Fibroblast of lung (primary cell): ENCODE results near the gene PAK4. TPM values are rescaled to one million over a fixed set of nuclear protein-coding genes. Genes with fewer than 3 reads are reported as not detected.

ENCODE experiments used
- DNase-seq, 2 donors: peaks; one replicate each; pipeline versions ENCODE4 v3.0.0 to v3.0.0-alpha.2; 2010; ENCODE audit warnings: low read depth in 2 of 2
- H2AFZ ChIP-seq: 2 replicates; pipeline ENCODE4 v1.5.1; 2012; ENCODE audit warnings: low read length, control low read depth, inconsistent platforms
- H3K27ac ChIP-seq: 2 replicates; pipeline ENCODE4 v1.5.1; 2011; ENCODE audit warnings: low read length, control low read depth; ENCODE audit not compliant: insufficient read depth
- H3K27me3 ChIP-seq: 2 replicates; pipeline ENCODE4 v1.5.1; 2011; ENCODE audit warnings: mild to moderate bottlenecking, low read length; ENCODE audit not compliant: control insufficient read depth, insufficient read depth
- H3K36me3 ChIP-seq: 2 replicates; pipeline ENCODE4 v1.5.1; 2011; ENCODE audit warnings: low read length; ENCODE audit not compliant: control insufficient read depth, insufficient read depth
- H3K4me1 ChIP-seq: 2 replicates; pipeline ENCODE4 v1.5.1; 2011; ENCODE audit warnings: low read length; ENCODE audit not compliant: control insufficient read depth, insufficient read depth; ENCODE audit errors: extremely low read depth
- H3K4me2 ChIP-seq: 2 replicates; pipeline ENCODE4 v1.5.1; 2011; ENCODE audit warnings: low read length, control low read depth; ENCODE audit not compliant: insufficient read depth; ENCODE audit errors: extremely low read depth
- H3K4me3 ChIP-seq, 4 experiments: fragments of 200-600 bp in 1 of 4; sonication (generic) in 1 of 4; replicated peaks in 1 of 4; 2 replicates each; pipeline ENCODE4 v1.5.1; 2011 to 2016; ENCODE audit warnings: low read length in 4 of 4, low read depth in 3 of 4, mild to moderate bottlenecking in 3 of 4, control low read depth in 2 of 4, inconsistent platforms in 1 of 4, mixed read lengths in 1 of 4; ENCODE audit not compliant: insufficient read depth in 1 of 4; ENCODE audit errors: control extremely low read depth in 1 of 4
- H3K79me2 ChIP-seq: 2 replicates; pipeline ENCODE4 v1.5.1; 2012; ENCODE audit warnings: mild to moderate bottlenecking, low read length, inconsistent platforms; ENCODE audit not compliant: control insufficient read depth, insufficient read depth
- H3K9ac ChIP-seq: 2 replicates; pipeline ENCODE4 v1.5.1; 2011; ENCODE audit warnings: mild to moderate bottlenecking, low read length, control low read depth; ENCODE audit not compliant: insufficient read depth
- H3K9me3 ChIP-seq: 2 replicates; pipeline ENCODE4 v1.5.1; 2012; ENCODE audit warnings: low read depth, low read length; ENCODE audit not compliant: control insufficient read depth, insufficient read depth
- H4K20me1 ChIP-seq: 2 replicates; pipeline ENCODE4 v1.5.1; 2011; ENCODE audit warnings: low read length; ENCODE audit not compliant: control insufficient read depth, insufficient read depth; ENCODE audit errors: extremely low read depth
- CTCF ChIP-seq, 2 donors: IDR thresholded peaks in 1 of 2; conservative IDR thresholded peaks in 1 of 2; 1 replicate in 1 of 2; 2 replicates in 1 of 2; pipeline ENCODE4 v1.5.1; 2011 to 2012; ENCODE audit warnings: low read length in 2 of 2, control low read depth in 1 of 2, inconsistent platforms in 1 of 2, low read depth in 1 of 2, mild to moderate bottlenecking in 1 of 2
- EZH2 ChIP-seq: IDR thresholded peaks from 2 replicates; pipeline ENCODE4 v1.5.1; 2012; ENCODE audit warnings: low read length, control low read depth, mild to moderate bottlenecking; ENCODE audit errors: missing control alignments
- polyA minus RNA-seq: library from RNA; depleted of rRNA, polyadenylated mRNA; stranded (reverse); fragments of >200 nt; gene quantifications from 2 replicates; pipeline ENCODE4 v1.2.3, GENCODE V29; 2011; ENCODE audit warnings: low replicate concordance
- polyA plus RNA-seq, 2 donors: library from polyadenylated mRNA; depleted of rRNA in 1 of 2; stranded (reverse) in 1 of 2; unstranded in 1 of 2; fragments of >200 nt; gene quantifications; 2 replicates each; pipeline ENCODE4 v1.2.1, GENCODE V29; 2011 to 2012; ENCODE audit warnings: missing spikeins in 1 of 2
- total RNA-seq: library from RNA; depleted of rRNA; stranded (reverse); fragments of >200 nt; gene quantifications from 2 replicates; pipeline ENCODE4 v1.2.1, GENCODE V29; 2014

PAK4 gene
- total RNA-seq: 2.8 and 4.6 TPM in 2 replicates
- polyA plus RNA-seq: 8.4 and 17.7 TPM in 2 replicates
- polyA plus RNA-seq (2012): 16.0 and 33.5 TPM in 2 replicates
- 50.7 and 112 TPM in 2 replicates for polyA minus RNA-seq

GRCh38 chr19:39125554-39126311 lies at the start of gene PAK4:
PAK4 (plus strand) TSS chr19:39125786; CDS start chr19:39169554, 43,768 bp downstream.
- Histone ChIP-seq H3K9me3 (no peaks in the 10 kb centered on the region), H3K27me3 (no peaks in the 10 kb centered on the region), H3K4me2 (peak within 1 kb of the TSS; percentile 83), H3K9ac (peak within 1 kb of the TSS; percentile 72), H3K79me2 (peaks cover 46% of the 10 kb centered on the region), H2AFZ (peak within 1 kb of the TSS; percentile 66), H3K4me1 (peaks cover 3% of the 10 kb centered on the region), H3K27ac (peak within 1 kb of the TSS; percentile 30), H3K4me3 (peak within 1 kb of the TSS; percentile 63 to 95 (median 78)), H3K36me3 (no peaks in the 10 kb centered on the region), H4K20me1 (no peaks in the 10 kb centered on the region)
- no peak for TF ChIP-seq CTCF (conservative IDR thresholded peaks at IDR 0.05 in 1 of 2, IDR thresholded peaks at IDR 0.05 in 1 of 2; ENCODE audit: low read depth in 1 of 2, low read length in 2 of 2)
- TF ChIP-seq EZH2: no peak
- peak; percentile 96 for DNase-seq

GRCh38 chr19:39077323-39077722 lies 48.3 kb upstream of the PAK4 start:
- Histone ChIP-seq H3K4me1 (no peaks in the 10 kb centered on the region), H3K27me3 (no peaks in the 10 kb centered on the region), H4K20me1 (no peaks in the 10 kb centered on the region), H2AFZ (no peak overlapping the region), H3K9me3 (no peaks in the 10 kb centered on the region), H3K36me3 (no peaks in the 10 kb centered on the region), H3K9ac (no peak overlapping the region), H3K4me2 (no peak overlapping the region), H3K79me2 (no peaks in the 10 kb centered on the region), H3K4me3 (no peak overlapping the region), H3K27ac (no peak overlapping the region)
- TF ChIP-seq CTCF (conservative IDR thresholded peaks at IDR 0.05 in 1 of 2, IDR thresholded peaks at IDR 0.05 in 1 of 2; ENCODE audit: low read depth in 1 of 2, low read length in 2 of 2) (no peak), EZH2 (no peak)
- DNase-seq: no peak

GRCh38 chr19:39078436-39079200 lies 47.0 kb upstream of the PAK4 start:
- Histone ChIP-seq H4K20me1 (no peaks in the 10 kb centered on the region), H3K9ac (no peak overlapping the region), H3K27me3 (peaks cover 3% of the 10 kb centered on the region), H3K4me3 (no peak overlapping the region), H3K27ac (peak overlapping the region; percentile 70), H3K36me3 (no peaks in the 10 kb centered on the region), H3K4me2 (no peak overlapping the region), H3K9me3 (no peaks in the 10 kb centered on the region), H3K4me1 (no peaks in the 10 kb centered on the region), H2AFZ (no peak overlapping the region), H3K79me2 (no peaks in the 10 kb centered on the region)
- TF ChIP-seq CTCF (conservative IDR thresholded peaks at IDR 0.05 in 1 of 2, IDR thresholded peaks at IDR 0.05 in 1 of 2; ENCODE audit: low read depth in 1 of 2, low read length in 2 of 2) (no peak), EZH2 (no peak)
- DNase-seq: peak; percentile 89 to 99
